Measurements from ENCODE around the gene DBET. TPM values are rescaled to one million over a fixed set of nuclear protein-coding genes. Genes with fewer than 3 reads are reported as not detected.
"Not testable (repeated sequence)": the region's sequence is repeated elsewhere in the genome, so short reads cannot be mapped to it uniquely, and the experiment has no call there.

DBET gene
- total RNA-seq, 4 donors from 2014 or later, result not detected

DNA sequence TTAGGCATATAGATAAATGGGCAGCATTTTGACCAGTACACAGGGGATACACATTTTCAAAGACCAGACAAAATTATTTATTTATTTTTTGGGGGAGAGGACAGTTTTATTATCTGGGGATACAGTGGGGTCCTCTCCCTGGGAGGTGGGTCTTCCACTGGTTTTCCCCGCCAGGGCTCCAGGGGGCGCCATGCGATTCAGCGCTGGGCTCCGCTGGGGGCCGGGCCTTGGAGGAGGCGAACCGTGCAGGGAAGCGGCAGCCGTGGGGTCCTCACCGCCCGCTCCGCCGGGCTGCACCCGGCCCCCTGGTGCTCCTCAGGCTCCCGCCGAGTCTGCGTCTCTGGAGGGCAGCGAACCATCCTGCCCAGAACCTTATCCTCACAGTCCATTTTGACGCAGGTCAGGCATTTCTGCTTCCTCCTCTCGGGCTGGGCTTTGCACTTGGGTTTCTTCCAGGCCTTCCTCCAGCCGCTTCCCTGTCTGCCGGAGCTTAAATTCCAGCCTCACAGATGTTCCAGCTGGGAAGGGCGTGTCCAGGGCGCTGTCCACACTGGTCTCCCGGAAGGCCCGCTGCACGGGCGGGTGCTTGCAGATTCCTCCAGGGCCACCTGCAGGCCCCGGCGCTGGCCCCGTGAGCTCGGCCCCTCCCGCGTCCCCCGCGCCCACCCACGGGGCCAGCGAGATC is 26.5 kb upstream of the DBET start:
- not testable (repeated sequence) for H3K36me3 ChIP-seq; H3K4me3 ChIP-seq; H3K4me1 ChIP-seq; H3K9me3 ChIP-seq; DNase-seq (ENCODE audit: low spot score in 2 of 2); H3K27ac ChIP-seq
- 10% methylated on average over 4 of the region's 39 CpGs for WGBS
- H3K27me3 ChIP-seq, result peaks cover 32% of the 10 kb centered on the region

DNA sequence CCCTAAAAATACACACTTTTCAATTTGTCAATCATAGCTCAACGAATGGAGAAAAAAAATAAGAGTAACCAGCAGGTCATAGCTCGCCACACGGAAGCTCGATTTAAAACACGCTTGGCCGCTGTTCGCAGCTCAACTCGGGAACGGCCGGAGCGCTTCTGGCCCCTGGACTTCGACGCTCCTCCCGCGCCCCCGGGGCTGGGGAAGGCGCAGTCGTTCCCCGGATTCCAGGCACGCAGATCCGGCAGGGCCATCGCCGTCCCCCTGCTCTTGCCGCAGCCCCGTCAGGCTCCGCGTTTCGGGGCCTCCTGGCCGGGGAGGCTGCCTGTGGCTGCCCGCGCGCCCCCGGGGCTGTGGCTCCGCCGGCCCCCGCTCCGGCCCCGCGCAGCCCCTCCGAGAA is 23.4 kb upstream of the DBET start:
- H3K27me3 ChIP-seq, result peaks cover 24% of the 10 kb centered on the region
- not testable (repeated sequence) for H3K36me3 ChIP-seq; H3K4me1 ChIP-seq; H3K27ac ChIP-seq; H3K4me3 ChIP-seq; DNase-seq (ENCODE audit: low spot score in 2 of 2); H3K9me3 ChIP-seq
- 24% methylated on average over 27 of the region's 40 CpGs for WGBS

DNA sequence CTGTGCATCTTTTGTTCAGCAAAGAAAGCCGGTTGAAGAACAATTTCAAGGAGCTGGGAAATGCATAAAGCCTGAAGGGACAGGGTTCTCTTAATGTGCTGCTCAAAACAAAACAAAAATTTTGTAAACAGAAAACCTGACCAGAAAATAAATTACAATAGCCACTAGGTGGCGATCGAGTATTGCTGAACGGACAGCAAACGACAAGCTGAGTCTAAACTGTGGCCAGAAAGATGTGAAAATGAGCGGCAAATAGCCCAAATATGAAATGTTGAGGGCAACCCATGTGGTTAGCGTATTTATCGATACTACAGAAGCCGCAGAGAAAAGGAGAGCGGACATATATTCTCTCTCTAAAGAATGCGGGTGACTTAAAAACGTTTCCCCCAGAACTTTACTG is 16.7 kb upstream of the DBET start:
- H3K27ac ChIP-seq, H3K4me3 ChIP-seq: not testable (repeated sequence)
- WGBS, result 0% methylated on average over 1 of the region's 12 CpGs

DNA sequence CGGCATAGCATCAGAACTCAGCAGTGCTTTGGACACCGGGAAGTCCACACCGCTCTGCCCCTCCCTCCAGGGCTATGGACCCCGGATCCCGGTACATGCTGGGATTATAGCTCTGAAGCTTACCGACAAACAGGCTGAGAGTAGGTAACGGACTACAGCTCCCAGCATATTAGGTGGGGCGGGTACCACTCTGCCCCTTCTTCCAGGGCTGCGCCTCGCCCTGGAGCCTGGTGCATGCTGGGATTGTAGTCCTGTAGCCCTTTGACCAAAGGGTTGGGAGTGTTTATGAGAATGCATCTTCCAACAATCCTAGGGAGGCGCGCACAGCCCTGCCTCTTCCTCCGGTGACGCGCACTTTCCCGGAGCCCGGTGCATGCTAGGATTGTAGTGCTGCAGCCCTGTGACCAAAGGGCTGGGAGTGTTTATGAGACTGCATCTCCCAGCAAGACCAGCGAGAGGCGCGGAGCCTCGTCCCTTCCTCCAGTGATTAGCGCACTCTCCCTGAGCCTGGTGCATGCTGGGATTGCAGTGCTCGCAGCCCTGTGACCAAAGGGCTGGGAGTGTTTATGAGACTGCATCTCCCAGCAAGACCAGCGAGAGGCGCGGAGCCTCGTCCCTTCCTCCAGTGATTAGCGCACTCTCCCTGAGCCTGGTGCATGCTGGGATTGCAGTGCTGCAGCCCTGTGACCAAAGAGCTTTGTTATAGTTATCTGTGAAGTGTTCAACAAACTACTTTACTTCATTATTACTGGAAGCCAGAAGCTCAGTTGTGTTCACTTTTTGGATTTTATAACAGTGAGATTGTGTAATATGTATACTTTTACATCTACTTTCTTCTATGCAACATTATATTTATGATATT is 14.7 kb upstream of the DBET start:
- H3K27me3 ChIP-seq; H3K36me3 ChIP-seq; H3K4me1 ChIP-seq; H3K27ac ChIP-seq; H3K4me3 ChIP-seq; DNase-seq (ENCODE audit: low spot score in 2 of 2); H3K9me3 ChIP-seq: not testable (repeated sequence)
- WGBS, result no CpG with 5 or more reads among the region's 28 CpGs

More for the DNA sequence above, 16.7 kb upstream of the DBET start:
- not testable (repeated sequence) for H3K36me3 ChIP-seq; H3K27me3 ChIP-seq; H3K4me1 ChIP-seq; H3K9me3 ChIP-seq; DNase-seq (ENCODE audit: low spot score in 2 of 2)

DNA sequence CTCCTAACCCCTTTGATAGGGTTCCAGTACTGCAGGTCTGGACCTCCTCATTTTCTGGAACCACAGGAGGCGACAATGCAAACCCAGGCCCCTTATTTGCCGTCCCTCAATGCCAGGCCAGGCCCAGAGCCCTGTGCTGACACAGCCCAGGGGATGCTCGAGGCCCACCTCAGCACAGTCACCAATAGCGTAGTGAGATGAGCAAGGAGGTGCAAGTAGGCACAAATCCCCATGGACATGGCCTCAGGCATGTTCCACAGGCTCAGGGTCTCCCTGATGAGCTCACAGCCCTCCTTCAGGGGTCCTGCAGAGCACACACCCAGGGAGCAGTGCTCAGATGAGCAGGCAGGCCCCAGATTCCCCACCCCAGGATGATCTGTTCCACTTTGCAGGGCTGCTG is 5.3 kb upstream of the DBET start:
- H3K27me3 ChIP-seq, H3K4me1 ChIP-seq, H3K9me3 ChIP-seq, H3K27ac ChIP-seq, H3K4me3 ChIP-seq, H3K36me3 ChIP-seq: not testable (repeated sequence)
- no CpG with 5 or more reads among the region's 4 CpGs for WGBS
- DNase-seq (ENCODE audit: low spot score in 2 of 2), result peak in 1 of 2 donors; percentile 34

DNA sequence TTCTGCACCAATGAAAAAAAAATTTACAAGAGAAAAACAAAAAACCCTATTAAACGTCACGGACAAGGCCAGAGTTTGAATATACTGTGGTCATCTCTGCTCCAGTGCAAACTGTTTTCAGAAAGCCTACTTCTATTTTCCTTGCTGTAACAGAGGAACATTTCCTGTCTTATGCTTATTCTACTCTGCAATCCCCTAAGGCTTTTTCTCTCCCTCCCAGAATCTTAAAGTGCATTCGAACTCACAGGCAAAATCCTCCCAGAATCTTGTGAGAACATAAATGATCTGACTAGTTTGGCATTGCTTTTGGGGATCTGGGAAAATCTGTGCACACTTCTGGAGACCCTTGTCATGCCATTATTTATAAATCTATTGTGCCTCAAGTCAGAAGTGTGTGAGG is 503 bp downstream of the DBET start:
- DNase-seq (ENCODE audit: low spot score in 2 of 2); H3K9me3 ChIP-seq; H3K27ac ChIP-seq; H3K27me3 ChIP-seq; H3K4me3 ChIP-seq; H3K4me1 ChIP-seq; H3K36me3 ChIP-seq: not testable (repeated sequence)
- WGBS, result 22% methylated on average over 3 of the region's 3 CpGs

DNA sequence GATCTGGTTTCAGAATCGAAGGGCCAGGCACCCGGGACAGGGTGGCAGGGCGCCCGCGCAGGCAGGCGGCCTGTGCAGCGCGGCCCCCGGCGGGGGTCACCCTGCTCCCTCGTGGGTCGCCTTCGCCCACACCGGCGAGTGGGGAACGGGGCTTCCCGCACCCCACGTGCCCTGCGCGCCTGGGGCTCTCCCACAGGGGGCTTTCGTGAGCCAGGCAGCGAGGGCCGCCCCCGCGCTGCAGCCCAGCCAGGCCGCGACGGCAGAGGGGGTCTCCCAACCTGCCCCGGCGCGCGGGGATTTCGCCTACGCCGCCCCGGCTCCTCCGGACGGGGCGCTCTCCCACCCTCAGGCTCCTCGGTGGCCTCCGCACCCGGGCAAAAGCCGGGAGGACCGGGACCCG is 4.0 kb downstream of the DBET start:
- not testable (repeated sequence) for H3K4me3 ChIP-seq, H3K9me3 ChIP-seq, H3K36me3 ChIP-seq, H3K27ac ChIP-seq, H3K4me1 ChIP-seq, H3K27me3 ChIP-seq
- 51% methylated on average over 18 of the region's 45 CpGs for WGBS
- peak in 1 of 2 donors; percentile 95 for DNase-seq (ENCODE audit: low spot score in 2 of 2)

DNA sequence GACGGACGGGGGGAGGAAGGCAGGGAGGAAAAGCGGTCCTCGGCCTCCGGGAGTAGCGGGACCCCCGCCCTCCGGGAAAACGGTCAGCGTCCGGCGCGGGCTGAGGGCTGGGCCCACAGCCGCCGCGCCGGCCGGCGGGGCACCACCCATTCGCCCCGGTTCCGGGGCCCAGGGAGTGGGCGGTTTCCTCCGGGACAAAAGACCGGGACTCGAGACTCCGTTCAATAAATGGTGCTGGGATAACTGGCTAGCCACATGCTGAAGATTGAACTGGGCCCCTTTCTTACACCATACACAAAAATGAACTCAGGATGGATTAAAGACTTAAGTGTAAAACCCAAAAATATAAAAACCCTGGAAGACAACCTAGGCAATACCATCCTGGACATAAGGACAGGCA is 28.8 kb downstream of the DBET start:
- DNase-seq (ENCODE audit: low spot score in 2 of 2); H3K36me3 ChIP-seq; H3K9me3 ChIP-seq; H3K27ac ChIP-seq; H3K4me1 ChIP-seq; H3K27me3 ChIP-seq; H3K4me3 ChIP-seq: not testable (repeated sequence)
- WGBS, result no CpG with 5 or more reads among the region's 27 CpGs

DNA sequence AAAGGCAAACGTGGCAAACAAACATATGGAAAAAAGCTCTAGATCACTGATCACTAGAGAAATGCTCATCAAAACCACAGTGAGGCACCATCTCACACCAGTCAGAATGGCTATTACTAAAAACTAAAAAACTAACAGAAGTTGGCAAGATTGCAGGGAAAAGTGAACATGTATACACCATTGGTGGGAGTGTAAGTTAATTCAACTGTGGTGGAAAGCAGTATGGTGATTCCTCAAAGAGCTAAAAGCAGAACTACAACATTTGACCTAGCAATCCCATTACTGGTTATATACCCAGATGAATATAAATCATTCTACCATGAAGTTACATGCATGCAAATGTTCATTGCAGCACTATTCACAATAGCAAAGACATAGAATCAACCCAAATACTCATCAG is 29.7 kb downstream of the DBET start:
- H3K4me1 ChIP-seq; H3K9me3 ChIP-seq; H3K27me3 ChIP-seq; H3K27ac ChIP-seq; H3K4me3 ChIP-seq; H3K36me3 ChIP-seq; DNase-seq (ENCODE audit: low spot score in 2 of 2): not testable (repeated sequence)
- no CpG with 5 or more reads among the region's 1 CpG for WGBS

DNA sequence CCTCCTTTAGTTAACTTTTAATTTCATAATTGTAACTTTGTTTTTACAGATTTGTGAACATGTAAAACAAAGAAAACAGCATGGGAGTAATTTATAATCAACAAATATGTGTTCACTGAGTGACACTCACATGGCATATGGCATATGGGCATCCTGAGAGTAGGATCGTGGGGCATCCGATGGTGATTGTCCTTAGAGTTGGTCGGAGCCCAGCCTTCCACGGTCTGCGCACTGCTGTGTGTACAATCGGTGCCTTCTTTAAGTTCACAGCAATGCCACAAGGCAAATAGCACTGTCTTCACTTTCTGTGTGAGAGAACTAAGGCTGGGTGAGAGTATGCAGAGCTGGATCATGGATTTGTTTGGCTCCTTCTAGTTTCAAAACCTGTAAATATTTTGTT is 31.0 kb downstream of the DBET start:
- WGBS, result no CpG with 5 or more reads among the region's 6 CpGs
- not testable (repeated sequence) for H3K4me1 ChIP-seq; H3K27ac ChIP-seq; H3K36me3 ChIP-seq; DNase-seq (ENCODE audit: low spot score in 2 of 2); H3K27me3 ChIP-seq; H3K9me3 ChIP-seq; H3K4me3 ChIP-seq

DNA sequence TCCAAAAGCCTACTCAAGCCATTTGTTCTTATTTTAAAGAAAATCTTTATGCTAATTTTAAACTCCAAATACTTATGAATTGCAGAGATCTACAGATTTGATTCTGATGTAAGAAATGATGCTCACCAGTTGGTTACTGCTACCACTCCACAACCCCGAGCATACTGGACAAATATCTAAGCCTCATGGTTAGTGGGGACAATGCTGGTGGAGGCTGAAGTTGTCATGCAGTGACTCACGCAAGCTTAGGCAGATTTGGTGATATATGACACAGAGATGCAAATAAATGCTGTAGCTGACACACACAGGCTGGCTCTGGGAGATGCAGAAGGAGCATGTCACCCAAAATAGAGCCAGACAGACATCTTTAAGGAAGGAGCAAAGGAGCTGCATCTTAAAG is 35.3 kb downstream of the DBET start:
- WGBS, result 28% methylated on average over 2 of the region's 2 CpGs
- not testable (repeated sequence) for H3K27ac ChIP-seq; H3K4me3 ChIP-seq; H3K4me1 ChIP-seq; DNase-seq (ENCODE audit: low spot score in 2 of 2); H3K27me3 ChIP-seq; H3K9me3 ChIP-seq; H3K36me3 ChIP-seq

DNA sequence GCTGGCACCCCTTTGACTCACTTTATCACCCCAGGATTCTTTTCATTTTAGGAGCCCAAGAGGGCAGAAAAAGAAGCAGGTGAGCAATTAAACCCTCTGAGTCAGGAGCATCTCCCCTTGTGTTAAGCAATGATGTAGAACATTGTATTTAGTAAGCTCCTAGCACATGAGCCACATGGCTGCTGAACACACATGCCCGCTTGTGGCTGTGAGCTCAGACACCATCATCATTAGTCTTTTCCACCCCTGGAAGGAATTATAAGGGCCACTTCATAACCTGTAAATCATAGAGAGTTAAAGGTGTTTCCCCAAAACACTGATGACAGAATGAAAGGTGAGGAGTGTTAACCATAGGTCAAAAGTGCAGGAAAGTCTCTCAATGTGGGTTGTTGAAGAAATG is 37.2 kb downstream of the DBET start:
- H3K27ac ChIP-seq; H3K27me3 ChIP-seq; H3K4me3 ChIP-seq; H3K36me3 ChIP-seq; H3K4me1 ChIP-seq; H3K9me3 ChIP-seq; DNase-seq (ENCODE audit: low spot score in 2 of 2): not testable (repeated sequence)
- no CpG with 5 or more reads among the region's 1 CpG for WGBS

DNA sequence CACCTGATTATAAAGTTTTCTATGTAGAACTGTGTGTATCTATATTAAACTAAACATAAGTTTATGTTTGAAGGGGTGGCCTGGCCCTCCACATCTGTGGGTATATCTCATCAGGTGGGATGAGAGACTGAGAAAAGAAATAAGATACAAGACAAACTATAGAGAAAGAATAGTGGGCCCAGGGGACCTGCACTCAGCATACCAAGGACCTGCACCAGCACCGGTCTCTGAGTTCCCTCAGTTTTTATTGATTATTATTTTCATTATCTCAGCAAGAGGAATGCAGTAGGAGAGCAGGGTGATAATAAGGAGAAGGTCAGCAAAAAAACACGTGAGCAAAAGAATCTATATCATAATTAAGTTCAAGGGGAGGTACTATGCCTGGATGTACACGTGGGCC is 41.9 kb downstream of the DBET start:
- WGBS, result 46% methylated on average over 3 of the region's 3 CpGs
- H3K4me1 ChIP-seq, H3K4me3 ChIP-seq, H3K27me3 ChIP-seq, H3K27ac ChIP-seq, H3K36me3 ChIP-seq, H3K9me3 ChIP-seq: not testable (repeated sequence)
- peak in 1 of 2 donors; percentile 48 for DNase-seq (ENCODE audit: low spot score in 2 of 2)

DNA sequence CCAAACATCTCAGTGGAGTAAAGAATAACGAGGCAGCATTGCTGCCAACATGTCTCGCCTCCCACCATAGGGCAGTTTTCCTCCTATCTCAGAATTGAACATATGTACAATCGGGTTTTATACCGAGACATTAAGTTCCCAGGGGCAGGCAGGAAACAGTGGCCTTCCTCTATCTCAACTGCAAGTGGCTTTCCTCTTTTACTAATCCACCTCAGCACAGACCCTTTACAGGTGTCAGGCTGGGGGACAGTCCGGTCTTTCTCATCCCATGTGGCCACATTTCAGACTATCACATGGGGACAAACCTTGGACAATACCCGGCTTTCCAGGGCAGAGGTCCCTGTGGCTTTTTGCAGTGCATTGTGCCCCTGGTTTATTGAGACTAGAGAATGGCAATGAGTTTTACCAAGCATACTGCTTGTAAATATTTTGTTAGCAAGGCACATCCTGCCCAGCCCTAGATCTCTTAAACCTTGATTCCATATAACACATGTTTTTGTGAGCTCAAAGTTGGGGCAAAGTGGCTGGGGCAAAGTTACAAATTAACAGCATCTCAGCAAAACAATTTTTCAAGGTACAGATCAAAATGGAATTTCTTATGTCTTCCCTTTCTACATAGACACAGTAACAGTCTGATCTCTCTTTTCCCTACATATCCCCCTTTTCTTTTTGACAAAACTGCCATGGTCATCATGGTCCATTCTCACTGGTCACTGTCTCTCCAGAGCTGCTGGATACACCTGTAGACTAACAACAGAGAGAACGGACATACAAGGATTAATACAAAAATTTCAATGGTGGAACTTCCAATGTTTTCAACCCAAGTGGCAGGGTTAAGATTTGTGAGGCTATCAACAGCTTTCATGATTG is 42.5 kb downstream of the DBET start:
- DNase-seq (ENCODE audit: low spot score in 2 of 2), result peak in 1 of 2 donors; percentile 82
- not testable (repeated sequence) for H3K9me3 ChIP-seq, H3K27ac ChIP-seq, H3K4me1 ChIP-seq, H3K36me3 ChIP-seq, H3K27me3 ChIP-seq, H3K4me3 ChIP-seq
- 52% methylated on average over 7 of the region's 7 CpGs for WGBS
